ENCODE measurements around the gene SLC12A6.
"Not testable (repeated sequence)": the region's sequence is repeated elsewhere in the genome, so short reads cannot be mapped to it uniquely, and the experiment has no call there.

The SLC12A6 gene

DNA sequence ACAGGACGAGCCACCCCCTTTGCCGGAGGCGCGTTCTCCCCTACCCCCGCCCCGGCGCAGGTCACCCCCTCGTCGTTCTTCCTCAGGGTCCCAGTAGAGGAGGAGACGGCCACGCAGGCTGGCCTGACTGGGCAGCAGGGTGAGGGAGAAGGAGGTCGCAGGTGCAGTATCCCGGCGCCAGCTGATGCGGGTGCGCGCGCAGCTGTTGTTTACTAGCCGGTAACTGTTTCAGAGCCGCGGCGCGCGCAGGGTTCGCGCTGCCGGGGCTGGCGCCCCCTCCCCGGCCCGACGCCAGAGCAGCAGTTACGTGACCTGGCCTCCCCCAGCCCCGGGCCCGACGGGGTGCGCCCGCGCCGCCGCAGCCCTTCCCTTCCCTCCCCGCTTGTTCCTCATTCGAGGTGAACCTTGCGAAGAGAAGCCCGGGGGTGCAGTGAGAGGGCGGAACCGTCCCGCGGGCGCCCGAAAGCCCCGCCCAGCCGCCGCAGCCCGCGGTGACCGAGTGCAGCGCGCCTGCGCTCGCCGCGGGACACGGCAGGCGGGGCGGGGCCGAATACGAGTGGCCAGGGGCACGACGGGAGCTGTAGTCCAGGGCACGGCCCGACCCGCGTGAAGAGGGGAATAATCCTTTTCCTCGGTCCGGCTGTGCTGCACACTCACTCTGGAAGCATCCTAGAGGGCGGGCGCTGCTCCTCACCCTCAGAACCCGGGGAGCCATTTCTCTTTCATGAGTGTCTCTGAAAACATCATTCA lies at the start of gene SLC12A6:
Gene SLC12A6, minus strand, starts transcription at position 225 of the 750 bp plus-strand sequence. CDS start 1,101 bp downstream, outside the sequence.
- peak; percentile 87 for DNase-seq

DNA sequence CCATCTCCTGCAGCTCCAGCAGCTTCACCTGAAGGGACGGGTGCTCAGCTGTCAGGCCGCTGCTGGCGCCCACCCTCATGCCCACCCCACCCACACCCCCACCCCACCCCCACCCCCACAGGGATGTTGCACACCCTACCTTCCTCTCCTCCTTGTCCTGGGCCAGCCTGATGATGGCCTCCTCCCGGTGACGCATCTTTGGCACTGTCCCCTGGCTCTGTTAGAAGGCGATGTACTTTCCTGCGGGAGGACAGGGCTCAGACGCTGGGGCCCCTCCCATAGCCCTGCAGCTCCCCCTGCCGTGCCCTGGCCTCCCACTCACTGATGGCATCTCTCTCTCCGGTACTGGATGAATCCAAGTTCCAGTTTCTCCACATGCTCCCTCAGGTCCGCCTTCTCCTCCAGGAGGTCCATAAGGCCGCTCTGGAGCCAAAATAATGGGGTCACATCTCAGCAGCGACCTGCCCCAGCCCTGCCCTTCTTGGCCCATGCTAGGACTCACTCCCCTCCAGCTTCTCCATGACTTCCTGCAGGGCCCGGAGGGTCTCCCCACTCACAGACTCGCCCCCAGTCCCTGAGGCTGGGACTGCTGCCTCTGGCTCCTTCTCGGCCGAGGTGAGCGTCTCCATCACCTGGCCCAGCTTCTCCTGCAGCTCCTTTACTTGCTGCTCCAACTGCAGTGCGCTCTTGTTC lies 44.4 kb upstream of the SLC12A6 start:
- DNase-seq, result not testable (repeated sequence)

DNA sequence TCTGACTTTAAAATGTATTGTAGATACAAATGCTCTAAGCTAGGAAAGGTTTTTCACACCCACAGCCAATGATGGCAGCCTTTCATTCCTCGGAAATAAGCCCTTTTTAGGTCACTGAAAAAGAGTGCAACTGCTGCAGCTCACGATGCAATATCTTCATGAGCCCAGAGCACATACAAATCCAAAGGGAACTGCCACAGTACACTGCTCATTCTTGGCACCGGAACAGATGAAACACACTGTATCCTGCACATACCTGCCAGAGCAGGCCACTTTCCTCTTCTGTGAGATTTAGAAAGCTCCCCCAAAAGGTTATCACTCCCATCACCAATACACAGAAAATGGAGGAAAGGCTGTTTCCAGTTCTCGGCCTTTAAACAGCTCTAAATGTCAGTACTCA lies 42.9 kb upstream of the SLC12A6 start:
- DNase-seq, result not testable (repeated sequence)

DNA sequence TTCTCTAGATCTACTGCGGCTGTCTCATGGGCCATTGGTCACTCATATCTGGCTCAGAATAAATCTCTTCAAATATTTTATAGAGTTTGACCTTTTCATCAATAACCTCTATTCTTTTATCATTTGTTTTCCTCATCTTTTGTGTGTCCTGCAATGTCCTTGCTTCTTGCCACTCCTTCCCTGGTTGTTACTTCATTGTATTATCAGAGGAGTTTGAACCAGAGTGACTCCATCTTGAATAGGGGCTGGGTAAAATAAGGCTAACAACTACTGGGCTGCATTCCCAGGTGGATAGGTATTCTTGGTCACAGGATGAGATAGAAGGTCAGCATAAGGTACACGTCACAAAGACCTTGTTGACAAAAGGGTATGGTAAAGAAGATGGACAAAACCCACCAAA lies 39.3 kb upstream of the SLC12A6 start:
- DNase-seq, result no peak

DNA sequence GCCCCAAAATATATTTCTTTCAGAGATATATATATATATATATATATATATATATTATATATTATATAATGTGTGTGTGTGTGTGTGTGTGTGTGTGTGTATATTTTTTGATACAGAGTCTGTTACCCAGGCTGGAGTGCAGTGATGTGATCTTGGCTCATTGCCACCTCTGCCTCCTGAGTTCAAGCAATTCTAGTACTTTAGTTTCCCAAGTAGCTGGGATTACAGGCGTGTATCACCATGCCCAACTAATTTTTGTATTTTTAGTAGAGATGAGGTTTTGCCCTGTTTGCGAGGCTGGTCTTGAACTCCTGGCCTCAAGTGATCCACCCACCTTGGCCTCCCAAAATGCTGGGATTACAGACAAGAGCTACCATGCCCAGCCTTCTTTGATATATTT lies 38.0 kb upstream of the SLC12A6 start:
- not testable (repeated sequence) for DNase-seq

DNA sequence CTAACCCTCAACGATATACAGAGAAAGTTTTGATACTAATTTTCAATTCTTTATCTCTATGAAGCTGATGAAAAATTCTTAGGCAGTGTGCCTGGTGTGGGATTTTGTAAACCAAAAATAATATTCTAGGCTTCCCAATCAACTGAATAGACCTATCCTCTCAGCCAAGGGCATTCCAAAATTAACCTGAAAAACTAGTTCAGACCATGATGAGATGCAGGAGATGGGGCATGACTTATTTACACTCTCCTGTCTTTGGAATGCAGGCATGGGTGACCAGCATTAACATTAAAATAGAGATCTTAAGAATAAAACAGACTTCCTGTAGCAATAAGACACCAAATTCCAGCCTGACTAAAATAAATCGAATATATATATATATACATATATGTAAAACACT lies 37.2 kb upstream of the SLC12A6 start:
- no peak for DNase-seq

DNA sequence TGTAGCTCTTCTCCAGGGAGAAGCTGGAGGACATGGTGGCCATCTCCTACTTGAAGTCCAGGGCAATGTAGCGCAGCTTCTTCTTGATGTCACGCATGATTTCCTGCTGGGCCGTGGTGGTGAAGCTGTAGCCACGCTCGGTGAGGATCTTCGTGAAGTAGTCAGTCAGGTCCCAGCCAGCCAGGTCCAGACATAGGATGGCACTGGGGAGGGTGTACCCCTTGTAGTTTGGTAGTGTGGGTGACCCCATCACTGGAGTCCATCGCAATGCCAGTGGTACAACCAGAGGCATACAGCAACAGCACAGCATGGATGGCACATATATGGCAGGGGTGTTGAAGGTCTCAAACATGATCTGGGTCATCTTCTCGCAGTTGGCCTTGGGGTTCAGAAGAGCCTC lies 36.4 kb upstream of the SLC12A6 start:
- DNase-seq, result no peak

DNA sequence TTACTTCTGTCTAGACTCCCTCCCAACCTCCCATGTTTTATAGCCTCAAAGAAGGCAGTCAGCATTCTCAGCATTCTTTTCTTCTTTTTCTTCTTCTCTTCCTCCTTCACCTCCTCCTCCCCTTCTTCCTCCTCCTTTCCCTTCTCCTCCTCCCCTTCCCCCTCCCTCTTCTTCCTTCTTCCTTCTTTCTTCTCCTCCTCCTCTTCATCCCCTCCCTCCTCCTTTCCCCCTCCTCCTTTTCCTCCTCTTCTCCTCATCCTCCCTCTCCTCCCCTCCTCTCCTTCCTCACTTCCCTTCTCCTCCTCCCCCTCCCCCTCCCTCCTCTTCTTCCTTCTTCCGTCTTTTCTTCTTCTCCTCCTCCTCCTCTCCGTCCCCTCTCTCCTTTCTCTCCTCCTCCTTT lies 33.1 kb upstream of the SLC12A6 start:
- no peak for DNase-seq

DNA sequence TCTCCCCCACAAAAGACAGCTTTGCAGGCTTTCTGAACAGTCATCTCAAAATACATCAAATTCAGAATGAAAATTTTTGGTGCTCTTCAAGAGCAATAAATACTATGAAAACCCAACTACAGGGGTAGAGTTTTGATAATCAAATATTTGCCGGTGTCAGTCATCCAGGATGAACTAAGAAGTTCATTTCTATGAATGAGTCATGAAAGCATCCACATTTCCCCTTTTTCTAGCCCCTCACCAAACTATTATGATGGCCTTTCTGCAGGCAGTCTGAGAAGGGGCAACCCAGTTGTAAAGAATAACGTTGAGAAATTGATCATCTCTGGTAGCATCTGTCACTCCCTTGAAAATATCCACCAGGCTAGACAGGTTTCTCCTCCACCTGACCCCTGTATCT lies 32.5 kb upstream of the SLC12A6 start:
- no peak for DNase-seq

DNA sequence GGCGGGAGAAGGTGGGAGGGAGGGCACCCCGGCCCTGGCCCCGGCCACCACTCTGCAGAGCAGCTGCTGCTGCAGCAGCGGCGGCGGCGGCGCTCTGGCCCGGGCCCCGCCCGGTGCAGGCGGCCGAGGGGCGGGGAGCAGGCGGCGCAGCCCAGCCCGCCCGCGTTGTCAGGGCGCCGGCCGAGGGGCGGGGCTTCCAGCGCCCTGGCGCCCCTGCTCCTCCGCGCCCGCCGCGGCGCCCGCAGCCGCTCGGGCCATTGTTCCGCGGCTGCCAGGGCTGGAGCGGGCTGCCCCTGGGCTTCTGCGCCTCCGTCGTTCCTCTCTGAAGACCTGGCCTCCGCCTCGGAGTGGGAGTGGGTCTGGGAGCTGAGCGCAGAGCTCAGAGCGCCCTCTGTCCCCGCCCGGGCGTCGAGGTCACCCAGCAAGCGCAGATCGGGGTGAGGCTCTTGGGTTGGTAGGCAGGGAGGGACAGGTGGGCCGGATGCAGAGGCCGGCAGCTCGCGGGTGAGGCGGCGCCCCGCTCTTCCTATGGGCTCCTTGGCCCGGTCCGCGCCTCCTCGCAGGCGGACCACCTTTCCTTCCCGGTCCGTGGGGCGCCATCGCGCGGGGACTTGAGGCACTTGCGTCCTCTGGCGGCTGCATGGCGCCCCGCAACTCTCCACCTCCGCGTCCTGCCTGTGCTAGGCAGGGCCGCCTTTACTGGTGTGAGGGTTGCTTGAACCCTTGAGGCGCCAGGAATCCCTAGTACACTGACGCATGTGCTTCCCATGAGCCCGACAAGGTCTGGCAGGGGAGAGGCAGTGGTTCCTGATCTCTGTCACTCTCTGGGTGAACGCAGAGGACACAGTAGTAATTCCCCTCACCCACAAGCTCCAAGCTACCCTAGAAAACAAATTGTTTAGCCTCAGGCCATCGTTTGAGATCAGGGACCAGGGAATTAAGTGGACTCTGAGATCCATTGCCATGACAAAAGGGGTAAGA lies 29.8 kb upstream of the SLC12A6 start, which contains the start of gene LPCAT4:
Gene LPCAT4, minus strand, starts transcription at position 96 of the 981 bp plus-strand sequence. CDS start 96 bp downstream, outside the sequence.
- peak; percentile 90 for DNase-seq

DNA sequence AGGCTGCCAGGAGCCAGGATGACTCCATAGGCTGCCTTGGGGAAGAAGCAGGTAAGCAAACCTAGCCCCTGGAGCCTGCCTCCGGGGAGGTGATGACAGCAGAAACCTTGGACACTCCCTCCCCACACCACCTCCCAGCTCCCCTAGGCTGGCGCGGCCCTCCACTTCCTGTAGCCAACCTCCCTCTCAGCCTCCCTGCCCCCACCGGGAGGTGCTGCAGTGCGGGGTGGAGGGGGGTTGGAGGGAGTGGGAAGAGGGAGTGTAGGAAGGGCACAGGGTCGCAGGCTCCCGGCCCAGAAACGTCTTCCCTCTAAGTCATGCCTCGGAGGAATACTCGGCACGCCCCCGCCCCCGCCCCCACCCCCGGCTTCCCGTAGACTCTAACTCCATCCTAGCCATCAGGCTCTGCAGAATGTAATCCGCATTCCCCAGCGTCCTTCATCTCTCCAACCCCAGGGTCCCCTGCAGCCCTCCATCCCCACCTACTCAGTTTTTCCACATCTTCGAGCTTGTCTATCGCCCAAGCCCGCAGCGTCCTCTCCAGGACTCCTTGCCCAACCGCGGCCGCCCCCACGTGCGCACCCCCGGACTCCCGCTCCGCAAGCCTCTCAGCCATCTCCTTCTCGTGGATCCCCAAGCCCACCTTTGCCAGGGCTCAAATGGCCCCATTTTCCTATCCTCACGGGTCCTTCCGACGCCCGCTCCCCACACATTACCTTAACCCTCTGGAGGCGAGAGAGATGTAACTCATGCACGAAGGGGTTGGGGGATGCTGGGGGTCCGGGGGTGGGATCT lies 28.9 kb upstream of the SLC12A6 start:
- DNase-seq, result peak; percentile 39

DNA sequence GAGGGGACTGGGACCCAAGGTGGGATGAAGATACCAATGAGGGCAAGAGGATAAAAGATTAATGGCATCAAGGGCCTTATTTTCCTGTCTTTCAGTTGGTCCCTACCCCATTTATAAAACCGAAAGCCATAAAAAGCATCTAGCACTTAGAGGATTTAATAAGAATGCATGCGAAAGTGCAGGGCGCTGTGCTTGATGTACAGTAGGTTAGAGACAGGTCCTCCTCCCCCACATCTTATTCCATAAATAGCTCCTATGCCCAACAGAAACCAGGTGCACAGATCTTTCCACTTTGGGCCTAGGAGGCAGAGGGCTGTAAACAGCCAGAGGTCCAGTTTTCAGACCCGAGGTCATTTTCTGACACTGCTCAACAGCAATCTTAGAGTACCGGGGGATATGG lies 28.3 kb upstream of the SLC12A6 start:
- no peak for DNase-seq

DNA sequence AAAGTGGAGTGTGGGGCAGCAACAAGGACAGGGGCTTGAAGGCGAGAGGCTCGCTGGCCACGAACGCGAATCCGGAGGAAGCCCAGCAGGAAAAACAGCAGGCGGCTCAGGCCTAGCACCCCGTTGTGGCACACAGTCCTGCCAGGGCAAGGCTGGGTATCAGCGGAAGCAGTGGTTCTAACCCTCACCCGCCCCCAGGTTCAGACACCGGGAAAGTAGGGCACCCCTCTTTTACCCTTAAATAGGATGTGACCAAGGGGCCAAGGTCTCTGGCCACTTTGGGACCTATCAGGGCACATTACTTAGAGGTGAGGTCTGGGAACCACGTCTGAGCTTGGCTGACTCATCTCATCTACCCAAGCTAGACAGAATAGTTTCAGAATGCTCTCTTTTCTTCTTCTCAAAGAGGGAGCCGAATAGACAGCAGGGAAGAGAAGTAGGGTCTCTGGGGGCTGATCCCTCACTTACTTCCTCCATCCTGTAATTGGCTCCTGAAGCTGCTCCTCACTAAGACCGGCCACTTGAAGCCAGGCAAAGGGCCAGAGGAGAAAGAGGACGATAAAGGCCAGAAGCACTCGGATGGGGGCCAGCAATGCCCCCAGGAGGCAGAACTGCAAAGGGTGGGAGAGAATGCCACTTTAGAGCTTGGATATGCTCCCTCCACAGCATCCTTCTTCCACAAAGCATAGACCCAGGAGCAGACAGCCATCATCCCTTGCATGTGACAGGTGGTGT lies 27.7 kb upstream of the SLC12A6 start:
- peak; percentile 13 for DNase-seq

DNA sequence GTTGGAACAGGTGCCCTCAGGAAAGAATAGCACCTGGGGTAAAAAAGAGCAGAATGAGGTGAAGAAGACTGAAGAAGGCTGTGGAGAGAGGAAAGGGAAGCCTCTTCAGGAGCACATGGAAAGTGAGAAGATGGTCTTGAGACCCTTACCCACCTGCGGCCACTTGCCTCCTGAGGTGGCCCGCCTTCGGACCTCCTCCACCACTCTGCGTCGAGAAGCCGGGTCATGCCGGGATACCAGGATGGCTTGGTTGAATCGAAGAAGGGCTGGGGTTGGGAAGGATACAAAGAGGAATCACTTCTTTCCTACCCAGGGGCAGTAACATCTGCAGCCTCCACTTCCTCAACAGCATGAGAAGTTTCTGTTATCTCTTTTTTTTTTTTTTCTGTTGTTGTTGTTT lies 26.5 kb upstream of the SLC12A6 start:
- DNase-seq, result no peak

DNA sequence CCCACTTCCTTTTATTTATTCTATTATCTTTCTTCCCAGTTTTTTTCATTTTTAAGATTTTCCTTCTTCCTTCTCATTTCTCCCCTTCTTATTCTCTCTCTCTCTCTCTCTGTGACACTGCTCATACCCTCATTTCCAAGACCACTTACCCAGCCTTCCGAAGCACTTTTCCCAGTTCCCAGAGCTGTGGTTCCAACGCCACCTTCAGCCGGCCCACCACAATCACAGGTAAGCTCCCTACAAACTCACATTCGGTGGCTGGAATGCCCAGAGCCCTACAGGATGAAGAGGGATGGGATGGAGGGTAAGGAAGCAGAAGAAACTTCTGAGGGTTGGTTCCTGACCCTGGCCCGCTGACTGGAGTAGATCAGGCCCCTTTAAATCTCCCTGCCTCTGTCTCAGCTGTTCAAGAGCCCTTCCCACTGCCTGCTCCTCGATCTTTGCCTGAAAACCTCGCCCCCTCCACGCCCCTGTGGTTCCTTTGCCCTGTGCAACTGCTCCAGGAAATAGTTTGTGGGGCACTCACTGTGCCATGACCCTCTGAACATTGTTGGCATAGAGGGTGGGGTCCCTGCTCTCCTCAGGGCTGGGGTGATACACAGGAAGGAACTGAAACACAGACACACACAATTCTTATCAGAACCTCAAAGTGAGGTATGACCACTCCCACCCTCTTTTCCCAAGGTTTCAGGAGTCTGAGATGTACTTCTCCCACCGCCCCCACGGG lies 24.6 kb upstream of the SLC12A6 start:
- DNase-seq, result no peak

DNA sequence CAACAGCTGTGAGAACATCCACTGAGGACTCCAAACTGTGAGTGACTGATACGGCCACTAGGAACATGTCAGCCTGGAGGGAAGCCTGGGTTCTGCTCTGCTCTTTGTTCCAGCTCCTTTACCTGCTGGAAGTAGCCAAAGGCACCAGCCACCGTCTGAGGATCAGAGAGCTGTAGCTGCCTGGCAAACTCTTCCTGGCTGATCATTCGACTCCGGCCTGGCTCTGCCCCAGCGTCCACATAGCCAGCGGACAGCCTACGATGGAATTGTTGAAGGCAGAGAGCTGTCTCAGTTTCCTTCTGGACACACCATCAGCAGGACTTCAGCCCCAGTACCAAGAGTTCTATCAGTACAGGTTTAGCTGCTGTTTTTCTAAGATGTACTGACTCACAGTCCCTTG lies 23.7 kb upstream of the SLC12A6 start:
- no peak for DNase-seq

DNA sequence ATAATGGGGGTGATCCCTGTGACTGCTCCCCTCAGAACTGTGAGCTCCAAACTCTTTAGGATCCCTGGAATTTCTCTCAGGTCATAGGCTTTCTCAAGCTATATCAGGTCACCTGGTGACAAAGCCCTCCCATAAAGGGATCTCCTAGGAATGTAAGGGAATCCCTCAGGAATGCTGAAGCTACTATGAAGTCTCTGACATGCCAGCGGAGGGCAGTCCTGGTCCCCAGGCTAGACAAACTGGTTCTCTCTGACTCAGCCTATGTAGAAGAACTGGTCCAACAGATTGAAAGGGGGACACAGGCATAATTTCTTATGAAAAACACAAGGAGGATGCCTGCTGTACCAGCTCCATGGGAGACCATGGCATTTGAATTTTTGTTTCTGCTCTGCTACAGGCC lies 22.7 kb upstream of the SLC12A6 start:
- no peak for DNase-seq

DNA sequence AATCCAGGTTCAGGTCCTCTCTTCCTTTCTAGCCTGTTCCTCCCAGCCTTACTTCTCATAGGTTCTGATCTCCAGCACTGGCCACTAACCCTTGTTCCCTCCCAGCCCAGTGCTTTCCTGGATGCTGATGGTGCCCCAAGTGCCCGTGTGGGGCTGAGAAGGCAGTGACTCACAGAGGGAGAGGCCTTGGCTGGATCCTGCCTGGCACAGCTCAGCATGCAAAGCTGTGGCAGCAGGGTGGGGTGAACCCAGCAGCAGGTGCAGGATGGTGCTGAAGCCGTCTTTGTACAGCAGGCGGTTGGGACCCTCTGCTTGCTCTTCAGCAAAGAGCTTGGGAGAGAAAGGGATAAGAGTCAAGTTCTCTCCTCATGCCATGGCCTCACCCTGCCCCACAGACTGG lies 21.8 kb upstream of the SLC12A6 start:
- DNase-seq, result no peak

DNA sequence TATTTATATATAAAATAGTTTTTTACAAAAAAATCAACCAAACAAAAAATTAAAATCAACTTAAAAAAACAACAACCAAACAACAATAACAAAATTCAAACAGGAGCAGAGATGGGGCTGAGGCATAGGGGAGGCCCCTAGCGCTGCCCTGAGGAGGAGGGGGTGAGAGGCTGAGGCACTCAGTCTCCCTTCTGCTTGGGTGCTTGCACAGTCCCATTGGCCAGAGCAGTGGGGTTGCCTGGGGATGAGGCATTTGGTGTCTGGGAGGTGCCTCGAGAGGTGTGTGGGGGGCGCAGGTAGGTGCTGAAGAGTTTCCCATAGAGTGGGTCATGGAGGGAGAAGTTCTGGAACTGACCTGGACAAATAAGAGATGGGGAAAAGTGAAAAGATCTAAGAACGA lies 21.4 kb upstream of the SLC12A6 start:
- DNase-seq, result no peak

DNA sequence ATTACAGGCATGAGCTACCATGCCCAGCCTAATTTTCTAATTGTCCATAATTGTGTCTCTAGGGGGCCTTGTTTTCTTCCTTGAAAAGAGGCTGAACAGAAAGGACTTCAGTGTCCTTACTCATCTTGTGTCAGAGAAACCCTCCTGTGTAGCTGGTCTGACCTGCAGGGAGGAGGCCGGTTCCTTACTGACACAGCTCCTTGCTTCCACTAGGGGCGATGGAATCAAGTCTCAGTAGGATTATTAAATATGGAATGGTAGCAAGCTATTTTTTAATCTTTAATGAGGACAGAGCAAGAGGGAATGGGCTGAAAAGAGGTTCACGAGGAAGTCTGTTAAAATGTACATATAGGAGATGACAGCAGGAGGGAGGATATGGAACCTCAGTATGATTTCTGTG lies 20.8 kb upstream of the SLC12A6 start:
- no peak for DNase-seq

DNA sequence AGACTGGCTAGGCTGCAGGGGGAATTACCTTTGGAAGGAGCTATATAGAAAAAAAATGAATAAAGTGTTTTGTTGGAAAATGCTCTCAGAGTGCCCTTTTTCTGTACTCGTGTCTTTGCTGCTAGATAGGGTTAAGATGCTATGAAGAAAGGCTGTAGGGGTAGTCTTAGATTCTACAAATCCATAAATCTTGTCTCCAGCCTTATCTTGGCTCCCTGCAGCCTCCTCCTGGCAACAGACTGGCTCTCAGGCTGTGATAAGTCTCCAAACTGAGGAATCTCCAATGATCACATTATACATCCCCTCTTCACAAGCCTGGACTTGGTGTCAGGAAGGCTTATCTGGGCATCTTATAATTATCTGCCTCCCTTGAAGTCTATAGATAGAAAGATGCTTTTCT lies 20.1 kb upstream of the SLC12A6 start:
- no peak for DNase-seq
